Fibroblast of lung (primary cell): Measurements from ENCODE around the gene NR0B2. TPM values are rescaled to one million over a fixed set of nuclear protein-coding genes. Genes with fewer than 3 reads are reported as not detected.

ENCODE experiments used
- DNase-seq, 2 donors: peaks; one replicate each; pipeline versions ENCODE4 v3.0.0 to v3.0.0-alpha.2; 2010; ENCODE audit warnings: low read depth in 2 of 2
- H2AFZ ChIP-seq: 2 replicates; pipeline ENCODE4 v1.5.1; 2012; ENCODE audit warnings: low read length, control low read depth, inconsistent platforms
- H3K27ac ChIP-seq: 2 replicates; pipeline ENCODE4 v1.5.1; 2011; ENCODE audit warnings: low read length, control low read depth; ENCODE audit not compliant: insufficient read depth
- H3K27me3 ChIP-seq: 2 replicates; pipeline ENCODE4 v1.5.1; 2011; ENCODE audit warnings: mild to moderate bottlenecking, low read length; ENCODE audit not compliant: control insufficient read depth, insufficient read depth
- H3K36me3 ChIP-seq: 2 replicates; pipeline ENCODE4 v1.5.1; 2011; ENCODE audit warnings: low read length; ENCODE audit not compliant: control insufficient read depth, insufficient read depth
- H3K4me1 ChIP-seq: 2 replicates; pipeline ENCODE4 v1.5.1; 2011; ENCODE audit warnings: low read length; ENCODE audit not compliant: control insufficient read depth, insufficient read depth; ENCODE audit errors: extremely low read depth
- H3K4me2 ChIP-seq: 2 replicates; pipeline ENCODE4 v1.5.1; 2011; ENCODE audit warnings: low read length, control low read depth; ENCODE audit not compliant: insufficient read depth; ENCODE audit errors: extremely low read depth
- H3K4me3 ChIP-seq, 4 experiments: fragments of 200-600 bp in 1 of 4; sonication (generic) in 1 of 4; replicated peaks in 1 of 4; 2 replicates each; pipeline ENCODE4 v1.5.1; 2011 to 2016; ENCODE audit warnings: low read length in 4 of 4, low read depth in 3 of 4, mild to moderate bottlenecking in 3 of 4, control low read depth in 2 of 4, inconsistent platforms in 1 of 4, mixed read lengths in 1 of 4; ENCODE audit not compliant: insufficient read depth in 1 of 4; ENCODE audit errors: control extremely low read depth in 1 of 4
- H3K79me2 ChIP-seq: 2 replicates; pipeline ENCODE4 v1.5.1; 2012; ENCODE audit warnings: mild to moderate bottlenecking, low read length, inconsistent platforms; ENCODE audit not compliant: control insufficient read depth, insufficient read depth
- H3K9ac ChIP-seq: 2 replicates; pipeline ENCODE4 v1.5.1; 2011; ENCODE audit warnings: mild to moderate bottlenecking, low read length, control low read depth; ENCODE audit not compliant: insufficient read depth
- H3K9me3 ChIP-seq: 2 replicates; pipeline ENCODE4 v1.5.1; 2012; ENCODE audit warnings: low read depth, low read length; ENCODE audit not compliant: control insufficient read depth, insufficient read depth
- H4K20me1 ChIP-seq: 2 replicates; pipeline ENCODE4 v1.5.1; 2011; ENCODE audit warnings: low read length; ENCODE audit not compliant: control insufficient read depth, insufficient read depth; ENCODE audit errors: extremely low read depth
- EZH2 ChIP-seq: IDR thresholded peaks from 2 replicates; pipeline ENCODE4 v1.5.1; 2012; ENCODE audit warnings: low read length, control low read depth, mild to moderate bottlenecking; ENCODE audit errors: missing control alignments
- polyA plus RNA-seq, 2 donors: library from polyadenylated mRNA; depleted of rRNA in 1 of 2; stranded (reverse) in 1 of 2; unstranded in 1 of 2; fragments of >200 nt; gene quantifications; 2 replicates each; pipeline ENCODE4 v1.2.1, GENCODE V29; 2011 to 2012; ENCODE audit warnings: missing spikeins in 1 of 2
- total RNA-seq: library from RNA; depleted of rRNA; stranded (reverse); fragments of >200 nt; gene quantifications from 2 replicates; pipeline ENCODE4 v1.2.1, GENCODE V29; 2014
- TF ChIP-seq, protein P1 (sequence below), 2 donors: IDR thresholded peaks in 1 of 2; conservative IDR thresholded peaks in 1 of 2; 1 replicate in 1 of 2; 2 replicates in 1 of 2; pipeline ENCODE4 v1.5.1; 2011 to 2012; ENCODE audit warnings: low read length in 2 of 2, control low read depth in 1 of 2, inconsistent platforms in 1 of 2, low read depth in 1 of 2, mild to moderate bottlenecking in 1 of 2

The NR0B2 gene
- total and polyA plus RNA-seq, 2 donors (not counting 1 experiment from before 2014, with no cell fraction given): not detected

DNA sequence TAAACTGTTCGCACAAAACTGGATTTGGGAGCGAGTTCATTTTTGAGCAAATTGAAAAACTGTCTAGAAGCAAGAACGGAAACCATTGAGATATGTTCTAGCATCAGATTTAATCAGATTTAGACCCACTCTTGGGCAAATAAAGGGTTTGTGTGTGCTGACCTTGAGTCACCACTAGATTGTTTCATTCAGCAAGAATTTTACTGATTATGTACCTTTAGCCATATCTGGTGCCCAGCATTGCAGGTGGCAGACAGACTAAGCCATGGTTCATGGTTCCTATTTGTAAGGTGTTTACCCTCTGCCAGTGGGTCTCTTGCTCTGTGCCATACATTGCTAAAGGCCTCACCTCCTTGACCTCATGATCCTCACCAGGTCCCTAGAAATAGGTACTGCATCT, 9.1 kb upstream of the NR0B2 start:
- Histone ChIP-seq H4K20me1 (peaks cover 2% of the 10 kb centered on the region), H3K27ac (no peak overlapping the region), H2AFZ (no peak overlapping the region), H3K9me3 (no peaks in the 10 kb centered on the region), H3K27me3 (no peaks in the 10 kb centered on the region), H3K79me2 (peaks cover 32% of the 10 kb centered on the region), H3K4me1 (peaks cover 2% of the 10 kb centered on the region), H3K36me3 (peaks cover 6% of the 10 kb centered on the region), H3K4me3 (peak overlapping the region; percentile 73 to 95 (median 86)), H3K4me2 (peak overlapping the region; percentile 73), H3K9ac (no peak overlapping the region)
- no peak for DNase-seq
- TF ChIP-seq EZH2: no peak
- TF ChIP-seq, protein P1, sequence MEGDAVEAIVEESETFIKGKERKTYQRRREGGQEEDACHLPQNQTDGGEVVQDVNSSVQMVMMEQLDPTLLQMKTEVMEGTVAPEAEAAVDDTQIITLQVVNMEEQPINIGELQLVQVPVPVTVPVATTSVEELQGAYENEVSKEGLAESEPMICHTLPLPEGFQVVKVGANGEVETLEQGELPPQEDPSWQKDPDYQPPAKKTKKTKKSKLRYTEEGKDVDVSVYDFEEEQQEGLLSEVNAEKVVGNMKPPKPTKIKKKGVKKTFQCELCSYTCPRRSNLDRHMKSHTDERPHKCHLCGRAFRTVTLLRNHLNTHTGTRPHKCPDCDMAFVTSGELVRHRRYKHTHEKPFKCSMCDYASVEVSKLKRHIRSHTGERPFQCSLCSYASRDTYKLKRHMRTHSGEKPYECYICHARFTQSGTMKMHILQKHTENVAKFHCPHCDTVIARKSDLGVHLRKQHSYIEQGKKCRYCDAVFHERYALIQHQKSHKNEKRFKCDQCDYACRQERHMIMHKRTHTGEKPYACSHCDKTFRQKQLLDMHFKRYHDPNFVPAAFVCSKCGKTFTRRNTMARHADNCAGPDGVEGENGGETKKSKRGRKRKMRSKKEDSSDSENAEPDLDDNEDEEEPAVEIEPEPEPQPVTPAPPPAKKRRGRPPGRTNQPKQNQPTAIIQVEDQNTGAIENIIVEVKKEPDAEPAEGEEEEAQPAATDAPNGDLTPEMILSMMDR (conservative IDR thresholded peaks at IDR 0.05 in 1 of 2, IDR thresholded peaks at IDR 0.05 in 1 of 2; ENCODE audit: low read depth in 1 of 2, low read length in 2 of 2): no peak

DNA sequence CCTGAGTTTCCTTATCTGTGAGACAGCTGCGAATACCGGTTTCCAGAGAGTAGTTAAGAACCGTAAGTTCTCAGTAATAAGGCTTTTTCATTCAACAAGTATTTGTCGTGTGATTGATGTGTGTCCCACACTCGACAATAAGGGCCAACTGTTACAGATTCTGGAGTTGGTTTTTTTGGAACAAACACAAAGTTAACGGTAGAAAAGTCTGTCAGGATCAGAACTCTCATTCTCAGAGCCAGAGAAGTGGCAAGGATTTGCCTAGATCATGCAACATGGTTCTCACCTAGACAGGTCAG, 8.6 kb upstream of the NR0B2 start:
- H3K4me2 ChIP-seq: peak overlapping the region; percentile 73
- H3K4me3 ChIP-seq: peak overlapping the region; percentile 73 to 95 (median 86)
- peaks cover 6% of the 10 kb centered on the region for H3K36me3 ChIP-seq
- H3K9ac ChIP-seq: peak overlapping the region; percentile 95
- peaks cover 32% of the 10 kb centered on the region for H3K79me2 ChIP-seq
- no peak overlapping the region for H2AFZ ChIP-seq
- H4K20me1 ChIP-seq: peaks cover 2% of the 10 kb centered on the region
- DNase-seq: no peak
- H3K9me3 ChIP-seq: no peaks in the 10 kb centered on the region
- H3K4me1 ChIP-seq: peaks cover 2% of the 10 kb centered on the region
- H3K27me3 ChIP-seq: no peaks in the 10 kb centered on the region
- no peak for TF ChIP-seq EZH2
- TF ChIP-seq, protein P1 (conservative IDR thresholded peaks at IDR 0.05 in 1 of 2, IDR thresholded peaks at IDR 0.05 in 1 of 2; ENCODE audit: low read depth in 1 of 2, low read length in 2 of 2): no peak
- H3K27ac ChIP-seq: peak overlapping the region; percentile 95

DNA sequence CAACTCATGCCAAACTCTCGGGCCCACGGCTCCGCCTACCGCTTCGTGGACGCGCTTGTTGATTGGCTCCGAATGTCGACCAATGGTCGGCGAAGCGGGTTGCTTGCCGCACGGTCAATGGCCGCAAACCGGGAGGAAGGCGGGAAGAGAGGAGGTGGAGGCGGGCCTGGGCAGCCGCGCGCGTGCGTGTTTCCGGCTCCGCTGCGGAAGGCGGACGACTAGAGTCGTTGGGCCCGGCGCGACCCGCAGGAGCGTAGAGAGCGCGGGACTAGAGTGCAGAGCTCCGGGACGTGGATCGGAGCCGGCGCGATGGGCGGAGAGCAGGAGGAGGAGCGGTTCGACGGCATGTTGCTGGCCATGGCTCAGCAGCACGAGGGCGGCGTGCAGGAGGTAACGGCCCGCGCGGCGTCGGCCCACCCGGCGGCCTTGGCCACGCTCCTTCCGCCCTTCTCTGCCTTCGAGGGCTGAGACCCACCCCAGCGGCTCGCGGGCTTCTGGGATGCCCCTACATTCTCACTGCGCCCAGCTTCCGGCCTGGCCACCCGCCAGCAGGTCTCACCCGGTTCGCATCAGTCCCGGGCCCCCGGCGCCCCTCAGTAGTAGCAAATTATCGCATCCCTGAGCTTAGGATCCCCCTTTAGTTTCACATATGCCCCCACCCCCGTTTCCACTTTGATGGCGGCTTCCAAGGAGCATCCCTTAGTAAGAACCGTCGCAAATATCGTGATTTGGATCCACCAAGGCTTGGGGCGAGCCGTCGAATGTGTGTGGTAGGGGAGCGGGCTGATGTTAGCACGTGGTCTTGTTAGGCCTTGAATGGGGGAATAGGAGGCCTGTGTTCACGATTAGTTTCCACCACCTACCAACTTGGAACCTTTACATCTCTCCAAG, 8.0 kb upstream of the NR0B2 start, which contains the start of gene NUDC:
TSS of gene NUDC (plus strand) at position 204 of the 891 bp plus-strand sequence. CDS start at position 310, 106 bp downstream.
- Histone ChIP-seq H3K9me3 (no peaks in the 10 kb centered on the region), H4K20me1 (peaks cover 2% of the 10 kb centered on the region), H3K79me2 (peaks cover 32% of the 10 kb centered on the region), H3K36me3 (peaks cover 6% of the 10 kb centered on the region), H3K27me3 (no peaks in the 10 kb centered on the region), H2AFZ (peak within 1 kb of the TSS; percentile 90), H3K27ac (peak within 1 kb of the TSS; percentile 95), H3K4me3 (peak within 1 kb of the TSS; percentile 73 to 95 (median 86)), H3K9ac (peak within 1 kb of the TSS; percentile 95), H3K4me1 (peaks cover 2% of the 10 kb centered on the region), H3K4me2 (peak within 1 kb of the TSS; percentile 82)
- DNase-seq: peak; percentile 96 to 97
- TF ChIP-seq, protein P1 (conservative IDR thresholded peaks at IDR 0.05 in 1 of 2, IDR thresholded peaks at IDR 0.05 in 1 of 2; ENCODE audit: low read depth in 1 of 2, low read length in 2 of 2): no peak
- TF ChIP-seq EZH2: no peak
